NB4 (cell line): ENCODE data around the gene ZBTB7C.
A peak's percentile ranks its signal among the peaks of the same experiment; 100 is the strongest.

Experiments used
- DNase-seq: peaks from one replicate; pipeline ENCODE4 v3.0.0; 2010; ENCODE audit warnings: low read depth
- H3K4me3 ChIP-seq: one replicate; pipeline ENCODE4 v1.5.1; 2011; ENCODE audit warnings: mild to moderate bottlenecking, low read depth, low read length, moderate library complexity
- MYC ChIP-seq: IDR thresholded peaks from 2 replicates; pipeline ENCODE4 v1.6.1; 2011; ENCODE audit warnings: low read depth, low read length
- POLR2A ChIP-seq: IDR thresholded peaks from 2 replicates; pipeline ENCODE4 v1.6.1; 2011; ENCODE audit warnings: mild to moderate bottlenecking; ENCODE audit not compliant: insufficient read length; ENCODE audit errors: extremely low read depth
- TF ChIP-seq, protein P1 (sequence below): IDR thresholded peaks from one replicate; pipeline ENCODE4 v1.5.1; 2012; ENCODE audit warnings: low read depth, low read length
- TF ChIP-seq, protein P2 (sequence below): IDR thresholded peaks from 2 replicates; pipeline ENCODE4 v1.6.1; 2011; ENCODE audit warnings: low read depth, low read length

Gene ZBTB7C

DNA sequence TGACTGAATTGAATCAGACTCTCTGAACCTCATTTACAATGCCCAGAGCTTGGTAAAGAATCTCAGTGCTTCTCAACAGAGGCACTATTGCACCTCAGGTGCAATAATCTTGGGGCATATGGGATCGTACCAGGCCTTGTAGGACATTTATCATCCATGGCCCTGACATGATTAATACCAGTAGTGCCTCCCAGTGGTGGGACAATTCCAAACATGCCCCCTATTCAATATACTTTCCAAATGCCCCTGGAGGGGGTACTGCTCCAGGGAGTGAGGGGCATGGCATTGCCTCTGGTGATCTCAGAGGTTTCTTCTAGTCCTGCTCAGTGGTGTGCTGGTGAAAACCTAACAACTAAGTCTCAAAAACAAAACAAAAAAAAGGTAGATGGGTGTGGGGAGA is 303.9 kb downstream of the ZBTB7C start:
- H3K4me3 ChIP-seq = no peak overlapping the region
- no peak for DNase-seq
- no peak for TF ChIP-seq MYC
- TF ChIP-seq, protein P1, sequence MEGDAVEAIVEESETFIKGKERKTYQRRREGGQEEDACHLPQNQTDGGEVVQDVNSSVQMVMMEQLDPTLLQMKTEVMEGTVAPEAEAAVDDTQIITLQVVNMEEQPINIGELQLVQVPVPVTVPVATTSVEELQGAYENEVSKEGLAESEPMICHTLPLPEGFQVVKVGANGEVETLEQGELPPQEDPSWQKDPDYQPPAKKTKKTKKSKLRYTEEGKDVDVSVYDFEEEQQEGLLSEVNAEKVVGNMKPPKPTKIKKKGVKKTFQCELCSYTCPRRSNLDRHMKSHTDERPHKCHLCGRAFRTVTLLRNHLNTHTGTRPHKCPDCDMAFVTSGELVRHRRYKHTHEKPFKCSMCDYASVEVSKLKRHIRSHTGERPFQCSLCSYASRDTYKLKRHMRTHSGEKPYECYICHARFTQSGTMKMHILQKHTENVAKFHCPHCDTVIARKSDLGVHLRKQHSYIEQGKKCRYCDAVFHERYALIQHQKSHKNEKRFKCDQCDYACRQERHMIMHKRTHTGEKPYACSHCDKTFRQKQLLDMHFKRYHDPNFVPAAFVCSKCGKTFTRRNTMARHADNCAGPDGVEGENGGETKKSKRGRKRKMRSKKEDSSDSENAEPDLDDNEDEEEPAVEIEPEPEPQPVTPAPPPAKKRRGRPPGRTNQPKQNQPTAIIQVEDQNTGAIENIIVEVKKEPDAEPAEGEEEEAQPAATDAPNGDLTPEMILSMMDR = peak; percentile 7

DNA sequence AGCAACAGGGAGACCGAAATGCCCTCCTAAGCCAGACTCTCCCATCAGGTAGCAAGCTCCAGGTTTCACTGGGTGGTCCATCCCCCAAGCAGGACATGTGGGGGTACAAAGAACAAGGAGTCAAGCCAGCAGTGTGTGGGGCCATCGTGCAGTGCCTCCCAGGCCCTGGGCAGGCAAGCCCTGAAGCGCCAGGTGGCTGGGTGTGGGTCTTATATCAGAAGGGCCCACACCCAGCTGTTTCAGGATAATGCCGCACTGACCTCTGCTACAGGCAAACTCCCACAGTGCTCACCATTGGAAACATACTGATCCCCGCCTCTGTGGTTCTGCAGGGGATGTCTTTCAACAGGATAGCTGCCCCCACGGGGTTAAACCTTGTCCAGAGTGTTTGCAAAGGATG is 304.5 kb downstream of the ZBTB7C start:
- no peak overlapping the region for H3K4me3 ChIP-seq
- TF ChIP-seq, protein P2, sequence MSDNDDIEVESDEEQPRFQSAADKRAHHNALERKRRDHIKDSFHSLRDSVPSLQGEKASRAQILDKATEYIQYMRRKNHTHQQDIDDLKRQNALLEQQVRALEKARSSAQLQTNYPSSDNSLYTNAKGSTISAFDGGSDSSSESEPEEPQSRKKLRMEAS = no peak
- TF ChIP-seq MYC = no peak
- TF ChIP-seq POLR2A = no peak
- TF ChIP-seq, protein P1 = no peak
- no peak for DNase-seq

DNA sequence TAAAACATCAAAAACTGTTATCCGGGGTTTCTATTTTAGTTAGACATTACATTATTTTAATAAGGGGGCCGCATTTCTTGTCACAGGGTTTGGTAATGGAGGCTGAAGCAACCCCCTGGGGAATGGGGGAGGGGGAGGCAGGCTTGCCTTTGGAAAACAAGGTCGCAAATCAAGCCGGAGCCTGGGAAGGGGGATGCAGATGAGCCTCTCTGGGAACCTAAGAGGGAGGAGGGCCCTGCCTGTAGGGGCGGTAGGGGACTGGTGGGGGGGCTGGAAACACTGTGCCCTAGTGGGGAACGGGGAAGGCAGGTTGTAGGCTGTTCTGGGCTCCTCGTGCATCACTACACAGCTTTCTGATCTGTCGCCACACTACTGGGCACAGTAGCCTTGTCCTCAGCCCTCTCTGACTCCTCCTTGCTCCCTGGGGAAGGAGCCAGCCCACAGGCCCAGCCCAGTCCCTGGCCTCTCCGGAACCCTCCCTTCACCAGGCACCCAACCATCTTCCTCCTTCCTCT is 308.5 kb downstream of the ZBTB7C start:
- peak; percentile 71 for DNase-seq
- no peak overlapping the region for H3K4me3 ChIP-seq
- TF ChIP-seq, protein P2 = no peak
- TF ChIP-seq POLR2A (no peak), MYC (no peak)
- TF ChIP-seq, protein P1 = no peak

DNA sequence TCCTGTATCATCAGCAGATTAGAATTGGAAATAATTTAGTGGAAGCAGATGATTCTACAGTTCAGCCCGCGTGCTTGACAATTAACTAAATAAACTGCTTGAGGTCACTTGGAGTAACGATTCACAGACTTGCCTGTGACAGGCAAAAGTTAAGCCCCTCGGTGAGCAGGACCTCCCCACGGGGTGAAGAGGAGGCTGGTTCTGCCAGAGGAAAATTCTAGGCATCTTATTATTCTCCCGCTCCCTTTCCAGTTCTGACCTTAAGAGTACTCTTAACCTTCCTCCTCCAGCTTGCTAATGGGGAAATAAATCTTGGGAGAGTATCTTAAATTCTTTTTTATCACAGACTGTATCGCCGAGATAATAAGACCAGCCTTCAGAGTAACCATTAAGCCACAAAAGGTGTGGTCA is 309.0 kb downstream of the ZBTB7C start:
- no peak overlapping the region for H3K4me3 ChIP-seq
- TF ChIP-seq, protein P1 = no peak
- TF ChIP-seq, protein P2 = no peak
- no peak for TF ChIP-seq MYC
- no peak for TF ChIP-seq POLR2A
- no peak for DNase-seq

DNA sequence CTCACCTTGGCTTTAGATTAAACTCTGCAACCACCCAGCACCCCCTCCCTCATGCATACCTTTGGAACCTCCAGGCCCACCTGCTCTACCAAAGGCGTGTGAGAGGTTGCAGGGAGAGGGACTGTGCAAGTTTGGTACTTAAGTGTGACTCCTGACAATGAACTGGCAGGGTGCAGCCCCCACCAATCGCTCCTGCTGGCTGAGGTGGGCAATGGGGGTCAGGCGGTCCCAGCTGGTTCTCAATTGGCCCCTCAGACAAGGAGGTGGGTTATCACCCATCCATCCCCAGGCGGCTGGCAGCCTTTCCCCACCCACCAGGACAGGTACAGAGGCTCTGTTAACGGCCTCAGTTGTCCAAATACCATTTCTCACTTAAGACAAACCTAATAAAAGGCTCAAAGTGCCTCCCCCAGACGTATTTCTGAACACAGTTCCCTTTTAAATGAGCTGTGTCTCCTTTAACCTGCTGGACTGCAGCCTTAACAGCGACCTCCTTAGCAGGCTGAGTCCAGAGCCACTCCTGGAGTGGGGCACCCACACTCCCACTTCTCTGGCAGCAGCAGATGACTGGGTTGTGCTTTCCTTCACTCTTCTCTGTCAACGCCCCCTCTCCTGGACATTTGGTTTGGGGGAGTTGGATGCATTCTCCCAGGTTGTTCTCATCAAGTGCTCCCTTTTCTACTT is 309.6 kb downstream of the ZBTB7C start:
- TF ChIP-seq, protein P2 = no peak
- TF ChIP-seq, protein P1 = no peak
- TF ChIP-seq POLR2A = no peak
- DNase-seq = no peak
- no peak overlapping the region for H3K4me3 ChIP-seq

DNA sequence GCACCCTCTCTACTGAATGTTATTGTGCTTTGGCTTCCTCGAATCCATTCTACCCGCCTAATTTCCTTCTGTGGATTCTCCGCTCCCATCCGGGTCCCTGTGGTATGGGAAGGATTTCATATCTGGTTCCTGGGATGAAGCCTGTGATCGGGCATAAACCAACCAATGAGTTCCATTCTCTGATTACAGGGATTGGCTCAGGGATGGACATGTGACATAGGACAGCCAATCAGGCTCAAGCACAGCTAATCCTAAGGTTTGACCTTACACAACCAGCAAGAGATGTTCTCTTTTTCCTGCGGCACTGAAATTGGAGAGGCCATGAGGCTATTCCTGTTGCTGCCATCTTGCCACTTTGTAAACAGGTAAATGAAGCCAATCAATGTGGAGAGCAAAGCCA is 310.6 kb downstream of the ZBTB7C start:
- H3K4me3 ChIP-seq = no peak overlapping the region
- TF ChIP-seq POLR2A (no peak), MYC (no peak)
- TF ChIP-seq, protein P2 = no peak
- TF ChIP-seq, protein P1 = no peak
- no peak for DNase-seq
